GM18505 (cell line): Measurements from ENCODE around the gene ERBB4.

Source experiments
- ATAC-seq: cut with Tn5 transposase; IDR thresholded peaks from one replicate; pipeline ENCODE4 v1.9.1; 2021; ENCODE audit not compliant: unreplicated experiment
- POLR2A ChIP-seq: IDR thresholded peaks from 4 replicates; pipeline ENCODE4 v1.6.1; 2011; ENCODE audit warnings: borderline replicate concordance; ENCODE audit not compliant: insufficient read depth, insufficient read length; ENCODE audit errors: extremely low read depth

The ERBB4 gene

DNA sequence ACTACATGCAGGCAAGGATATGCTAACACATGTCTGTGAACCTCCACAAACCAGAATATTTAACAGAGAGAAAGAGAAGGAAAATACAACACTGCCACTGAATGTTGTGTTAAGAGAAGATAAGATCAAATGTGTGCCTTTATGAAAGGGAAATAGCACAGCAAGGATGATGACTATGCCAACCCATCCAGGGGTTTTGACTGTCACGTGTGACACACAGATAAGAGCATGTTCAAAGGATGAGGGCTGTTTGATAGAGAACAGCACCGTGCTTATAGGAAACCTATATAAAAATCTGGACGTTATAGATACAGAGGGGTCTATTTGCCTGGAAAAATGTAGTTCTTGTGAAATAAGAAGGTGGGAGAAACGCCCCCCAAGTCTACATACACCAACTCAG is 1070.4 kb downstream of the ERBB4 start:
- no peak for TF ChIP-seq POLR2A
- ATAC-seq = no peak

DNA sequence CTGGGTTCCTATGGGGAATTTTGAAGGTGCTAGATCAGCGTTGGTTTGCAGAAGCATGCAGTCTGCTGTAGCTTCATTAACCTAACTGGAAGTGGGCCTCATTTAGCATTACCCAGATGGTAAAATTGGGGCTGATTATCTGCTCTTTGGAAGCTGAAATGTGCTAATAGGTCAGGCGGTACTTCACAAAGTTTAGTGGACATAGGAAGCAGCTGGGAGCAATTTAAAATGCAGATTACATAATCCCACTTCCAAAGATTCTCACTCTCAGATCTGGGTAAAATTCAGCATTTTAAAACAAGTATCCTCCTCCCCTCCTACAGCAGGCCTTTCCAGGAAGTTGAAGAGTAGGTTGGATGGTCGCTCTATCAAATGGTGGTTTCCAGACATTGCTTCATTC is 1075.2 kb downstream of the ERBB4 start:
- no peak for TF ChIP-seq POLR2A
- ATAC-seq = no peak

DNA sequence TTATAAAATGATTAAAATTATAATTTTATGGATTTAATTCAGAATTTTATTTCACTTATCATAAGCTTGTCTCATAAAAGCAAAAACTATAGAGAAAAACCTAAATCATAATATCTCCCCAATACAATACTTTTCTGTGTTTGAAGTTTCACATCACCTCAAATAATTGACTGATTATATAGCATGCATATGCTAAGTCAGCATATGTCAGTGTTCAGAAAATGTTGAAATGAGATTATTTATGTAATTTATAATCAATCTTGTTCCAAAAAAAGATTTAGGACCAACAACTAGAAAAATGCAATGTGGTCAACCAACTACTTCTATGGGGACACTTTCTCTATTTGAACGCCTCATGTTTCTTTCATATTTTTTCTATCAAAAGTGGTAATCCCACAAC is 1079.6 kb downstream of the ERBB4 start:
- no peak for TF ChIP-seq POLR2A
- ATAC-seq = no peak

DNA sequence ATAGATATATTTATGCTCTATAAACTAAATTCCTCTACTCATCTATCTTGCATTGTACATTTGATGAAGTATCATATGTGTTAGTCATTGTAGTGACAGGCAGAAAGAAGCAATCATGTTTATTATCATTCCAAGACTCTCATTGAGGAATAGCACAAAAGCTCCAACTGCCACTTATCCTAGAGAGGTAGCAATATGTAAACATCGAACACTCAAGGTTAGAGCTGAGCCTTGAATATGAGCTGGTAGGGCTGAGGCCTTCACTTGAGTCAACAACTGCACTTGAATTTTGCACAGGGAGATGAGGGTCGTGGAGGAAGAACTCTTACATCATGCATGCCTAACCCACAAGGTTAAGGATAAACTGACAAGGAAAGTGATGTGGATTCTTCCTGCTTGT is 1081.3 kb downstream of the ERBB4 start:
- no peak for ATAC-seq
- no peak for TF ChIP-seq POLR2A

DNA sequence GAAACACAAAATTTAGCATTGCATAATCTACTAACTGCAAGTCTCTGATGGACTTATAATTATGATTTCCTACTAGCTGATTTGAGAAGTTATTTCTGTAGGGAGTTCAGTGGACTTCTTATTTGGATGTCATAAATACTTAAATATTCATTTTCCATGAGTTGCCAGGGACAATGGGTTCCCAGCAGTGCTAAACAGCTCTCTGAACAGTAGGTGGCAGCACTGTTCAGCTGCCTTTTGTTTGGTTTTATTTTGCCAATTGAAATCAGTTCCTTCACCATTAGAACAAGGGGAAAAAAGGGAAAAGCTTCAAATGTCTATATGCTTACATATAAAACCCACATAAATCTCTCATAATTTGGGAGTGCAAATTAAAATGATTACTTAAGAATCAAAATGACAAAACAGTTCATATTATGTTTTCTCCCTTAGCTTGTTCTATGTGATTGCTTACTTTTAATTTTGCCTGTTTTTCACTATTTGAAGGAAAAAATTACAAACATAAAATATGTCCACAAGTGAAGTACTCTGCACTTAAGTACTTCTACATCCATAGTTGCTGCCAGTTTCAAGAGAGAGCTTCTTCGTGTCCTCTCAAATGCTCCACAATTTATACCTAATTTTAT is 1083.3 kb downstream of the ERBB4 start:
- TF ChIP-seq POLR2A = no peak
- peak; percentile 68 for ATAC-seq

DNA sequence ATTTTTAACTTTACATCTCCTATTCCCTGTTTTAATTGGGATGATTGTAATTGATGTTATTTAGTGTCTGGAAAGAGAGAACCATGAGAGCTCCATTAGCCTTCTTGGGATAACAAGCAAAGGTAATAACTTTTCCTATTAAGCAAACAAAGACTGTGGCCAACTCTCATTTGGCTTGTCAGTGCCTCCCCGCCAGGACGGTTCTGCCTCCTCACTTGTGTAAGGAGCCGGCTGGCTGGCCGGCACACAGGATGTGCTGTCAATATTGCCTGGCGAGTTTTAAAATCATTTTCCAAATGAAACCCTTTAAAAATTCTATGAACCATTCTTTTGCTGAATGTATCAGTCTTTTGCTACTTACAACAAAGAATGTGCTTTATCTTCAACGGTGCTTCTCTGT is 1083.9 kb downstream of the ERBB4 start:
- no peak for TF ChIP-seq POLR2A

DNA sequence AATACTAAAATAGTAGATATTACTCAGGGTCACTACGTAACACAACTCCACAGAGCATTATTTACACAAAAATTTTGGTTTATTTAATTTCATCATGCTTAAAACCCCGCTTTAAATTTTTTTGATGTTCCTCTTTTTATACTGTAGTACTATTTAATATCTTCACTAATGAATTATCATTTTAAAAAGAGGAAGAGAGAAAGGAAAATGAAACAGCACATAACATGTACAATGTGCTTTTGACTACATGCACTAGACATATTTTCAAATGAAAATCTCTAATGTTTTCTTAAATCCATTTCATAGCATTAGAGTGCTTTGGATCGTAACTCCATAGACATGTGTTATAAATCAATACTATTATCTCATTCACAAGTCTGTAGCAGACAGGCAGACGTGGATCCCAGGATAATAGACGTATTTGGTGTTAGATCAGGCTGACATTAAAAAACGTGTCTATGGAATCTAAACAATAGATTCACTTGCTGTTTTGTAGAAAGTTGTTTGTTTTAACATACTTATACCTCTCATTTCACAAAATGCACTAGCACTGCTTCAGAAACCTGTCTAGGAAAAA is 1085.2 kb downstream of the ERBB4 start:
- ATAC-seq = no peak
- TF ChIP-seq POLR2A = no peak

More for the DNA sequence above, 1083.9 kb downstream of the ERBB4 start:
- no peak for ATAC-seq

DNA sequence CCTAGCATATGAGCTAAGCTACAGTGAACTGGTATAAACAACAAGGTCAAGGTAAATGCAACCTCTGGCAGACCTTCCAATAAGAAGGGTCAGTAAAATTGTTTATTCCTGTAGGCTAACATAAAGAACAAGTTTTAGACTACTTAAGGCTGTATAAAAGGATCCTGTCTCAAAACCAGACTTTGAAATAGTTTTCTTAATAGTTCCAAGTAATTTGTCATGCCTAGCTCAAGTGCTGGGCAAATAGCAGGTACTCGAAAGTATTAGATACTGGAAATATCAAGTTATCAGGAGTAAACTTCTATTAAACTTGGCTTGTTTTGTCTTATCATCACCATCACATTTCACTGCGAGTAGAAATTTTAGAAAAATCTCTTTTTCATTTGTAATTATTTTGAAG is 1087.0 kb downstream of the ERBB4 start:
- no peak for ATAC-seq
- no peak for TF ChIP-seq POLR2A

DNA sequence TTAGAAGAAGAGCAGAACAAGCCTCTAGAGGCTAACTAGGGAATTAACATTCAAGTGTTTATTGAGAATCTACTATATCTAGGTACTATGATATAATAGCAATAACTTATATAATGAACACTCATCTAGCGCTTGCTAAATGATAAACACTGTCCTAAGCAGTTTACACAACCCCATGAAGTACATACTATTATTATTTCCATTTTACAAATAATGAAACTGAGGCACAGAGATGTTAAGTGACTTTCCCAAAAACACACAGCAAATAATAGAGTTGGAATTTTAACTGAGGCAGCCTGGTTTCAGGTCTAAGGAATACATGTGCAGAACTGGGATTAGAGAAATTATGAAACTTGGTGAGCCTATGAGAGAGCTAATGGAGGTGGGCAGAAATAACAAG is 1088.8 kb downstream of the ERBB4 start:
- TF ChIP-seq POLR2A = no peak
- ATAC-seq = no peak

DNA sequence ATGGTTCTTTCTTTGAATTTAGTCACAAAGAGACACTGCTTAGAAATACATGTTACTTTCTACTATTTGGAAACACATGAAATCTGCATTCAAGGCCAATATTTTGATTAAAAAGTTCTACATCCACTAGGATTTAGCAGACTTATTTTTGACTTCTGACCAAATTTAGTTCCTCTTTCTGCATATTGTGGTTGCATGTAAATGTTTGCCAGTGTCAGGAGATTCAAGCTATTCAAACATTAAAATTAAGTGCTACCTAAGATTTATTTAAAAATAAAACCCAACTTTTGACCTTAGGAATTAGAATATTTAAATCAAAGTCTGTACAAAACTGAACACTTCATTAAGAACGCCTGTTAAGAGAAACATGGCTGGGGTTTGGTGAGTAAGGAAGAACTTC is 1091.1 kb downstream of the ERBB4 start:
- TF ChIP-seq POLR2A = no peak
- no peak for ATAC-seq

DNA sequence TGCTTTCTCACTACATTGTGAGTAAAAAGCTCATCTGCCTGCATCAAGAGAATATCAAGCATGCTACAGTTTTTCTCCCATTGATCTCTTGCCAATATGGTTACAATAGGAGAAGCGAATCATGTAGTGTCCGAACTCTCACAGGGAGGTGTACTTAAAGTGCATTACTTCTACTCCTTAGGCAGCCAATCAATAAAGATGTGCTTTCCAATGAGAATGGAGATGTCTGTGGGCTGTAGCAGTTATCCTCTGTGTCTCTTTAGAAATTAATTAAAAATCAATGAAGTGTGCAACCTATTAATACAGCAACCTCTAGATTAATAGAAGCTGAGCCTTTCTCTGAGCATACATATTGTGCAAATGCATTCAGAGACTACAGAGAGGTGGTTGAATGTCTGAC is 1098.5 kb downstream of the ERBB4 start:
- ATAC-seq = no peak

DNA sequence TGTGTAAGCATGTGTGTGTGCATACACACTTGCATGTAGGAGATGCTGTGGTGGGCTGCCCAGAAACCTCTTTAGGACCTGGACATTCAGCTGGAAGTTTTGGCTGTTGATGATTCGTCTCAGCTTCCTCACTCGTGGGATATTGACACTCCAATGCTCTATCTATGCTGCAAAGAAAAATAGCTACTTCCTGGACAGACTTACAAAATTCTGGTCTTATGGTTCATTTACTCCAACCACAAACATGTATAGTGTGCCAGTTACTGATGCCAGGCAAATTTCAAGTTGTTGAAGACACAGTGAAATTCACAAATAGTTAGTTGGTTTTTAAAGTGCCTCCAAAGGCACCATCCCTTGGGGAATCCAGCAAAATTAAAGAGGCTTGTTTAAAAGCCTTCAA is 1099.6 kb downstream of the ERBB4 start:
- ATAC-seq = no peak
- no peak for TF ChIP-seq POLR2A

More for the DNA sequence above, 1098.5 kb downstream of the ERBB4 start:
- TF ChIP-seq POLR2A = no peak

DNA sequence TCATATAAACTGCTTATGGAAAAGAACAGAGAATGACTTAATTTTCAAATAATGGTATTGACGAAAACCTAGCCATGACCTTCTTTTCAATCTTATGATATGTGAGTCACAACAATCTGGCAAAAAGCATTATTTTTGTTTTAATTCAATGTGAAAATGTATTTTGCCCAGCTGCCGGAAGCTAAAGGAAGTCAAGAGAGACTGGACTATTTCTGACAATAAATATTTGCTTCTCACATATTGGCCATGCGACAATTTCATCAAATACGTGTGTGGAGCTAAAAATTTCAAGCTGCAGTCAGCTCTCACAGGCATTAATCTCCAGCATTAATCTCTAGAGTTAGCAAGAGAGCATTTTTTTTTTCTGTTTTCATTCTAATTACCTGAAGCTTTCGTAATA is 1101.2 kb downstream of the ERBB4 start:
- no peak for TF ChIP-seq POLR2A
- no peak for ATAC-seq

DNA sequence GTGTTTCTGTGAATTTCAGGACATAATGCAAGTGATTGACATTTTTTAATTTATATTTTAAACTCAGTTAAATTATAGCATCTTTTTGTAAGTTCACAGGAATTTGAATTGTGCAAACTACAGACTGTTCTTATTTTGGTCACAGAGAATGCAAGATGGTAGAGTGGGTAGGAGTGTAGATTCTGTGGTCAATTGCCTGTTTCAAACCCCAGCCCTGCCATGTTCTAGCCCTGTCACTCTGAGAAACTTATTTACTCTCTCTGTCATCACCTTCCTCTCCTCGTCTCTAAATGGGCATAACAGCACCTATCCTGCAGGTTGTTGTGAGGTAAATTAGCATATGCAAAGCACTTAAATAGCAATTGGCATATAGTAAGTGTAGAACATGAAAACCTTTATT is 1102.4 kb downstream of the ERBB4 start:
- ATAC-seq = no peak
- TF ChIP-seq POLR2A = no peak

DNA sequence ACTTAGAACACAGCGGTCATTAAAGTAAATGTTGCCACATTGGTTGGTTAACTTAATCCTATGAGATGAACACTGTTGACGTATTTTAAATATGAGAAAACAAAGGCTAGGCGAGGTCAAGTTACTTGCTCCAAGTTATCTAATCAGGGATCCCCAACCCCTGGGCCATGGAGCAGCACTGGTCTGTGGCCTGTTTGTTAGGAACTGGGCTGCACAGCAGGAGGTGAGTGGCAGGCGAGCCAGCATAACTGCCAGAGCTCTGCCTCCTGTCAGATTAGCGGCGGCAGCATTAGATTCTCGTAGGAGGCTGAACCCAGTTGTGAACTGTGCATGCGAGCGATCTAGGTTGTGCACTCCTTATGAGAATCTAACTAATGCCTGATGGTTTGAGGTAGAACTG is 1103.3 kb downstream of the ERBB4 start:
- no peak for TF ChIP-seq POLR2A
- ATAC-seq = no peak
